CD4-positive, alpha-beta T cell treated with Interleukin-6 at 100 ng/mL for 8 hours (primary cell): Measurements from ENCODE around the gene C3AR1.
"Not testable (repeated sequence)": the region's sequence is repeated elsewhere in the genome, so short reads cannot be mapped to it uniquely, and the experiment has no call there.

Source experiments
- DNase-seq: peaks from one replicate; pipeline ENCODE4 v3.0.0-alpha.2; 2020; ENCODE audit warnings: mixed read lengths, low spot score

The C3AR1 gene

DNA sequence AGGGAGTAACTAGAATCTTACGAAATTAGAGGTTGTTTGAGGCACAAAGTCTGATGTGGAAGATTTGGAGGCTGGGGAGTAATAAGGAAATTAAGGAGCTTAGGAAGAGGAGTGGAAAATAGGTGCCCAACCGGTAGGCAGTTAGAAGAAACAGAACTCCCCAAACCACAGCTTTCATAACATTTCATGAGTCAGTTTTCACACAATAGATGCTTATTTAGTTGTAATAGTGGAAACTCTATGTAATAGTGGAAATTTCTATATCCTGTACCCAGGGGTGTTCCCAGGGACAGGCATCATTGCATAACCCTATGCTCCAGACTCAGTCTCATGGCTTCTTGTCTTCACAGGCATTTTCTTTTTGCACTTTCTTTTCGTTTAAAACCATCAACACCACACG, 8.3 kb downstream of the C3AR1 start:
- DNase-seq, result no peak

DNA sequence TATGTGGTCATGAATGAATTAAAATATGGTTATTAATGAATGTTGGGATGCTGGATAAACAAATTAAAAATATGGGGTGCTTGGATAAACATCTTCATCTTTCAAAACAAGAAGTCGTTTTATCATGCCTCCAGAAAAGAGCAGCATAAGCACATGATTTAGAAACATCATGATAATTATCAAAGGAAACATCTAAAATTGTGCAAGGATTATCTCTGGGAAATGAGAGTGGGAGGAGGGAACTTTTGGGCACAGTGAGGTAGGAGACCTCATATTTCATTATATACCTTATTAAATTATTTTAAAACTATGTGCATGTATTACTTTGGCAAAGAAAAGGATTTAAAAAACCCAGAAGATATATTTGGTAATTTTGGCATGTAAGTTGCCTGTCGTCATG, 8.9 kb downstream of the C3AR1 start:
- DNase-seq, result no peak

DNA sequence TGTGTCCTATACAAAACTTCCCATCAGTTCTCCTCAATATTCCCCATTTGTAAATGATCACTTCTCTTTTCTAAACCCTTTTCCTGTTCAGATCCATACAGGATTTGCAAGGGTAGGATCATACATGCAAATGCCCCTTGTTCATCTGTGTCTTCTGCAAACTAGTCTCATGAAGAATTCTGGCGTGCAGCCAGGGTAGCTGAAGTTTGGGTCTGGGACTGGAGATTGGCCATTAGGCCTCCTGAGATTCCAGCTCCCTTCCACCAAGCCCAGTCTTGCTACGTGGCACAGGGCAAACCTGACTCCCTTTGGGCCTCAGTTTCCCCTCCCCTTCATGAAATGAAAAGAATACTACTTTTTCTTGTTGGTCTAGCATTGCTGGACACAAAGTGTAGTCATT, 11.3 kb downstream of the C3AR1 start:
- no peak for DNase-seq

DNA sequence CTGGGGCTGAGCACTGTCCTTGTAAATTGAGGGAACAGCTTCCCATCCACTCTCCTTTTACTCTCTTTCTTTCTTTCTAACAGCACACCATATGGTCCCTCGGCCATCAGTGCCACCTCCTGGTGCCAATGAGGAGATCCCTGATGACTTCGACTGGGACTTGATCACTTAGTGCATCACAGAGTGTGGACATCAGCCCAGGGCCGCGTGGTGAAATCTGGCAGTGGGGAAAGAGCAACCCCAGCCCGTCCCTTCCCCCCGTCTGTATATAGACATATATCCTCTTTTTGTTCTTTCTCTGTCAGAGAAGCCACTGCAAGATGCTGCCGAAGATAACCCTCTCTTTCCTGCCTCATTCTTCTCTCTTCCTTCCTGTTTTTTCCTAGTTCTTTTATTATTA, 13.5 kb downstream of the C3AR1 start:
- no peak for DNase-seq

DNA sequence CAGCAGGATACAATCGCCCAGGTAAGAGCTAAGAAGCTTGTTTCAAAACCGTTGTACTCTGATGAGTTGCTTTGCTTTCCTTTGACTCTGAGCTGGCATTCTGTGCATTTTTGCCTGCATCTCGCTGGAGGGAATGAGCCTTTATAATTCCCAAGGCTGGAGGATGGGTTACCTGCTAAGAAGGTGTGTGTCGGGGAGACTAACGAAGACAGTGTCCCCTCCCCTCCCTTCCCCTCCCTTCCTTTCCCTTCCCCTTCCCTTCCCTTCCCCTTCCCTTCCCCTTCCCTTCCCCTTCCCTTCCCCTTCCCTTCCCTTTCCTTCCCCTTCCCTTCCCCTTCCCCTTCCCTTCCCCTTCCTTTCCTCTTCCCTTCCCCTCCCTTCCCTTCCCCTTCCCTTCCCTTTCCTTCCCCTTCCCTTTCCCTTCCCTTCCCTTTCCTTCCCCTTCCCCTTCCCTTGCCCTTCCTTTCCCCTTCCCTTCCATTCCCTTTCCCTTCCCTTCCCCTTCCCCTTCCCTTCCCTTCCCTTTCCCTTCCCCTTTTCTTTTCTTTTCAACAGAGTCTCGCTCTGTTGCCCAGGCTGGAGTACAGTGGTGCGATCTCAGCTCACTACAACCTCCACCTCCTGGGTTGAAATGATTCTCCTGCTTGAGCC, 15.4 kb downstream of the C3AR1 start:
- no peak for DNase-seq

DNA sequence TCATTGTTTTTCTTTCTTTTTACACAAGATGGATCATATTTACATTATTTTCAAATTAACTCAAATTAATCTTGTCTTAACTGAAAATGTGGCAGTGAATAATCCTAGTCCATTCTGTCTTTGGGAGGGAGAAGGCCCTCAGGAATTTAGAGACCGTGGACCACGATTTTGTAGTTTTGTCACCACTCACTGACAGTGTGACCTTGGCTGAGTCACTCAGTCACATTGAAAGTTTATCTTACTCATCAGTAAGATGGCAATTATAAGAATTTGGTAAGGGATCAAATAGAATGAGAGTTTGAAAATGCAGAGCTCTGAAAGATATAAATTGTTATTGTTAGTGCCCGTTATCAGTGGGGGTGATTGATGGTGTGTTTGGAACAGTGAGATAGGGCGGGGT, 17.3 kb downstream of the C3AR1 start:
- no peak for DNase-seq

DNA sequence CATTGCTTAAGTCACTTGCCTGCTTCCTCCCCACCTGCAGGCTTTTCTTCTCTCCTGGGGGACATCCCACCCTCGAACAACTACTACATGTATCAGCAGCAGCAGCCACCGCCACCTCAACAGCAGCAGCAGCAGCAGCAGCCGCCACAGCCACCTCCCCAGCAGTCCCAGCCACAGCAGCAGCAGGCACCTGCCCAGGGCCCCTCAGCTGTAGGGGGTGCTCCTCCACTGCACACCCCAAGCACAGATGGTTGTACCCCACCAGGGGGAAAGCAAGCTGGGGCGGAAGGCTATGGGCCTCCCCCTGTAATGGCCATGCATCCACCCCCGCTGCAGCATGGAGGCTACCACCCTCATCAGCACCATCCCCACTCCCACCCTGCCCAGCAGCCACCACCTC, 18.3 kb downstream of the C3AR1 start:
- no peak for DNase-seq

DNA sequence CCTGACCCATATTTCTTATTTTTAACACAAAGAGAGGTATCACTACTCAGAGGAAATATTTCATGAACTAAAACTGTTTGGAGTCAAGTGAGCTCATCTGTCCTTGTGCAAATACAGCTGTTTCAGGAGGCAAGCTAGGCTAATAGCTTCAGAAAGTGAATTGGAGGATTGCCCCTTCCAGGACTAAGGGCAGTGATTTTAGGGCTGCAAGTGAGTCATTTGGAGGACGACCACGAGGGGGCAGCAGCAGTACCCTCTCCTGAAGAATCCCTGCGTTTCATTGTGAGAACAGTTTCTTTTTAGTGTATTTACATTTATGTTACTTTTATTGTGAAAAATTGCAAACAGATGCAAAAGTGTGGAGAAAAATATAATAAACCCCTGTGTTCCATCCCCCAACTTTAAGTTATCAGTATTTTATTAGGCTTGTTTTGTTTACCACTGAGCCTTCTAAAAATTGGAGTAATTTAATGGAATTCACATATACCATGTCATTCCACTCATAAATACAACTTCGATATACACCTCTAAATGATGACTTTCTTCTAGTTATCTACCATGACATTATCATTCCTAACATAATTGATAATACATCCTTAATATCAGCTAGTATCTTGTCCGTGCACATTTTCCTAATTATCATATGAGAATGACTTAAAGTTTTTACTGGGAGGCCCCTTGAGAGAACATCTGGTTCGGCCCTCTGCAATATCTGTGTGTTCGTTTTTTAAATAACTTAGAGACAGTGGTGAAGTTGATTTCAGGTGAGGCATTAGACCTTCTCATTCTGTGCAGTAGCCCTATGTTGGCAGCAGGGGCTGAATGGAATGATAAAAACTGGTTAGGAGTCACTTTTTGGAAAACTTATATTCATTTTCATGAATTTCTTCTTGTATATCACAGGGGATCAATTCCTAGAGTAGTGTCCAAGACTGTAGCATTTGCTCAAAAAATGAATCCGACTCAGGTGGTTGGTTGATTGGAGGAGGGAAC, 19.9 kb downstream of the C3AR1 start:
- peak; percentile 79 for DNase-seq

DNA sequence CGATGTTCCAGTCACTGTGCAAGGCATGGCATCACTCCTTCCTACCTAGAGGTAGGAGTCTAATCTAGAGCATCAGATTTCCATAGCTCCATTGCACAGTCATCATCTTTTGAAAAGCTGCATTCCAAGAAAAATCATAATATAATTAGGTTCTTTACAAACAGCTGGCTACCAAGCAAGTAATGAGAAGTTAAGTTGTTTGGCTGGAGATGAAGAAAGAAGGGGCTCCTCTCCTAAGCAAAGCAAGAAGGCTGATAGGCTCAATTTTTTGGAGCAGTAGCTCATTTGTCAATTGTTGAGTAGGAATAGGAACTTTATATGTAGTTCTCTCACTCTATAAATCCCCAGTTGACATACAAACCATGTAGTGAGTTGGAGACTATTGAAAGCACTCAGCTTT, 25.4 kb downstream of the C3AR1 start:
- DNase-seq, result no peak

DNA sequence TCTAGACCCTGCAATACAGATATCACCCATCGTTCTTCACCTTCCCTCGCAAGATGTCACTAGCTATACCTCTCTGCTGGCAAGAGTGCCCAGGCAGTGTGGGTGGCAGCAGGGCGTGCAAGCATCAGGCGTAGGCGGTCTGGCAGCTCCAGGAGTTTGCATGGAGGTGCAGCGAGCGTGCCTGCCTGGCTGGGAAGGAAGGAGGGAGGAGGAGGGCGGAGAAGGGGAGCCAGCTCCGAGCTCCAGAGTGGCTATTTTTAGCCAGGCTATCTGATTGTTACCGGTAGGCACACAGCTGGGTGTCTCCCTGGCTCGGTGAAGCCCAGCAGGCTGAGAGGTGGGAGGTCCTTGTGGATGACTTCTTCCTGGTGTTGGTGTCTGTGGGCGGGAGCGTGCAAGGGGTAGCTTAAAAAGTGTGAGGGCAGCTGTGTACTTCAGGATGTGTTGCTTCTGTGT, 27.5 kb downstream of the C3AR1 start:
- DNase-seq, result peak; percentile 31

DNA sequence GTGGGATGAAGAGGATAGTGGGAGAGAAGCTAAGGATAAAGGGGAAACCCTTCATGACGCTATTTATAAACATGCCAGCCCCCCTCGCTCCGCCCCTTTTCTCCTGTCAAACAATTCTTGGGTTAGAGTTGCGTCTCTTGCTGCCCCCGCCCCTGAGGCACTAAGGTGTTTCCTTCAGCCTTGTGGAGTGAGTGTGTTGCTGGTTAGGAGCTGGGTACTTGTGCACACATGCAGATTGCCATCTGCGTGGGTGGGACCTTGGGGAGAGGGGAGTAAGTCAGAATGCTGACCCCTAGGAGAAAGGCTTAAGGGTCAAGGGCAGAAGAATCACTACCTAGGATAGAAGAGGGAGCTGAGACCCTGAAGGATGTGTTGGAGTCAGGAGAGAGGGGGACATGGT, 28.2 kb downstream of the C3AR1 start:
- no peak for DNase-seq

DNA sequence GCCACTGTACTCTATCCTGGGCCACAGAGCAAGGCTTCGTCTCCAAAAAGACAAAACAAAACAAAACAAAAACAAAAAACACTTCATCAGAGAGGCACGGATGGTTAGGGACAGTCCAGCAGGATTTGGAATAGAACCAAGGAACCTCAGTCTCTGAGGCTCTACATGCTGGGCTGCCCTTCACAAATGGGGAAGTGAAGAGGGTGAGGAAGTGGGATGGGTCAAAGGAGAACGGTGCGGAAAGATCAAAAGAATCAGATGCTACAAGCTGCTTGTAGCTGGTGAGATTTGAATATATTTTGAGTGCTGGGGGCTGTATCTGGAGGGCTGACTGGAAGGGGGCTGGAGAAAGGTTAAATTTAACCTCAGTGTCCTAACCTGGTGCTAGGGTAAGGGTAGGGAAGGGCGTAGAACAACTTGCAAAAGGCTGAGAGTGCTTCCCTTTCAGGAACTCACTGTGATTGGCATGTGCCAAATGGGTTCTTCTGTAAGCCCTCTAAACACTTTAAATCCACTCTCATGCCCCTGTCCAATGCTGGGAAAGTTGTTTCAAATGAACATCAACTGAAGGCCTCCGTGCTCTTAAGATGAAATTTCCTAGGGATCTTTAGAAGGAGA, 29.0 kb downstream of the C3AR1 start:
- DNase-seq, result peak; percentile 13

DNA sequence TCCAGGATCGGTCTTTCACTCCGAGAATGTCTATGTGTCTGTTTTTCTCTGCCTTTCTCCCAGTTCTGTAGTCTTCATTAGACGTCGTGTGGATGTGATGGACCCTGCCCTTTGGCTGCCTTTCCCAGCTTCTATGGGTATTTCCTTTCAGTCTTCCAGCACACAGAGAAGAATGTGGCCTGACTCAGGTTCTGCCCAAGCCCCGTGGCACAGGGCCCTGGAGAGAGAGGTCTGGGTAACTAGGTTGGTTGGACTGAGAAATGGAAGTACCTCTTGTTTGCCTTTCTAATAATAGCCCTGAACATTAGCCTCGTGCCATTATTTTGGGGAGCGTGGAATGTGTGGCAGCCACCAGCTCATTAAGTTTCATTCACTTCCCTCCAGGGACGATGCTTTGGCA, 29.8 kb downstream of the C3AR1 start:
- DNase-seq, result no peak

DNA sequence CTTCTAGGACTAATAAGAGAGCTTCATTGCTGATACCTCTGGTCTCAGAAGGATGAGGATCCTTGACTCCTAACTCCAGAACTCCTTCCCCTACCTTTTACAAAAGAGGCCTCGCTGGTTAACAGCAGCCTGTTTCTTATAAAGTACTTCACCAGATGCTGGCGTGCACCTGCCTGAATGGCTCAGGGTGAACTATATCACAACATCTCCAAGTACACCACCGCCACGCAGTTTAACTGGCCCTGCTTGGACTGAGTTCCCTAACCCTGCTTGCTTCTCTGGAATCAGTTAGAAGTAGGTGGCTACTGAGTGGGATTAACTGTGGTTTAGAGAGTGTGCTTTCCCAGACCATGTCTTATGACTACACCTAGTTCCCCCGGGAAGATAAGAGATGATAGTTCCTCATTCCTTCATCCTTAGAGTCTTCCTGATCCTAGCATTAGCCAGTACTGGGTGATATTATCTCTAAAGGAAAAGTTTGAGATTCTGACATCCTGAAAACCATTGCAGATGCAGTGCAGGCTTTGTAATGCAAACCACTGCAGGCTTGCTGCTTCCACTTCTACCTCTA, 30.6 kb downstream of the C3AR1 start:
- DNase-seq, result no peak

DNA sequence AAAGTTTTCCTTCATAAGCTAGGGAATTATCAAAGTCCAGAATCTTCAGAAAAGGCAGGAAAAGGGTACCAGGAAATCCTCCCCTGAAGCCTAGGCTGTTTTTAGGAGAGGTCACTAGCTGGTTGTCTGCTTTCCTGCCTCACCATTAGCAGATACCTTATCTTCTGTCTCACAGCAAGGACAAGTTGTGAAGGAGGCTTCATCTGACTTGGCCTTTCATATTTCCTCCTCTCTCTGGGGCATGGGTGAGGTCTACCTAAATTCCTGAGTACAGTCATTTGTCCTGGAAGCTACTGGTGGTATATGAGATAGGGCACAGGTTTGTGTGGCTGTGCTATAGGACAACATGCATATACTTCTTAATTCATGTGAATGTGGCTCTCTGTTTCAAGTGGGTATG, 31.4 kb downstream of the C3AR1 start:
- no peak for DNase-seq

DNA sequence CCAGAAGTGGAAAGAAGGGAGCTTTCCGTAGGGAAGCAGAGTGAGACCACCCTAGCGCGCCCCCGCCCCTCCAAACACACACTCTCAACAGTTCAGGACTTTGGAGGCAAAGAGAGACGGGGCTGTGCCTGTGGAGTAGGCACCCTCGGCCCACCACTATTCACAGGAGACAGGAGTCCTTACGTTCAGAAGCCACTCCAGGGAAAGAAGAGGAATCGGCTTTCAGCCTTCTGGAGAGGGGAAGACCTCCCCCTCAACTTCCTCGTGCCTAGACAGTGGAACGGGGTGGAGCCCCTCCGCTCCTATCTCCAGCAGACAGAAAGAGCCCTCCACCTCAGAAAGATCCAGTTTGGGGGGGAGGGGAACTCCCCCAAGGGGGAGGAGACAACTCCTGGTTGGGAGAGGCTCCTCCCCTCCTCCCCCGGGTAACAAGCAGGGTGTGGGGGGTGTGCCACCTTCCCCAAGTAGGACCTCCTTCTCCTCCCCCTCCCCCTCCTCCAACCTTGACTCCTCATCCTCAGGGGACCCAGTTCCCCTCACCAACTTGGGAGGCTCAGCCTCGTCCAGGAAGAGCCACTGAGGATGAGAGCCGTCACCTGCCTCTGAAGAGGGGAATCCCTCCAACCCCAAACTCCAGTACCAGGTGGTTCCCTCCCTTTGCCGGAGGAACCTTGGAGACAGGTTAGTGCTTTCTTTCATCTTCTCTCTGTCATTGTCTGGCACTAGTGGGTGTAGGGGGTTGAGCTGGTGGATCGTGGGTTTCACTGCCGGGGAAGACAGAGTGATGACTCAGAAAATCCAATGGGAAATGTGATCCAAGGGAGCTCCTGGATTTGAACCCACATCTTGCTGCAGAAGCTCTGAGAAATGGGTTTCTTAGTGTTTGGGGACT, 32.8 kb downstream of the C3AR1 start:
- DNase-seq, result peak; percentile 44

DNA sequence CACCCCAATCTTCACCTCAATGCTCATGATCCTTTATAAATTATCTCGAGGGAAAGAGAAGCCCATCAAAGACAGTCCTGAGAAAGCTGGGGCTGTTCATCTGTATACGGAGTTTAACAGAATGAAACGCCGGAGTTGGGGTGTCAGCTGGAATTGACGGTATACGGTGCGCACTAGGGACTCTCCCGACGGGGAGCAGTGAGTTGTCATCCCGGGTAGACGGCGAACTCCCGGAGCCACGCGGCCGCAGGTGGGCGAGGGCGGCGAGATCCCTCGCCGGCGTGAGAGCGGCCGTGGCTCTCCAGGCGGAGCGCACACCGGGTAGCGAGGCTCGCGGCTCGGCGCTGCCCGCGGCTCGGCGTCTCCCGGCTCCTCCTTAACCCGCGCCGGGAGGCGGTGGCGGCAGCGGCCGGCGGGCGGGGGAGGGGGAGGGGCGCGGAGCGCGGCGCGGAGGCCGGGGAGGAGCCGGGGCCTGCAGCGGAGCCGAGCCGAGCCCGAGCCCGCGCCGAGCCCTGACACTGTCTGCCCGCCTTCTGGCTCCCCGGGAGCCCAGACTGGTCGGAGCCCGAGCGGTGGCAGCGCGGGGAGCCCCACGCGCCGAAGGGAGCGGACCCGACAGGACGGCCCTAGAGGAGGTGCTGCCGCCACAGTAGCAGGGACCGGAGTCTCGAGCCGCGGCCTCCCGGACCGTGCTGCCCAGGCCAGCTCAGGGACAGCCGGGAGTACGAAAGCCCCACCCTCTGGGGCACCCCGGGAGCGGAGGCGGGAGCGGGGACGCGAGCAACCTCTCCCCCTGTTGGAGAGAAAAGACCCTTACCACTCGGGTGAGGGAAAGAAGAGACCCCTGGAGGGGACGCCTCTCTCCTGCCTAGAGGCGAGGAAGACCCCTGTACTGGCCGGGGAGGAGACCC, 33.7 kb downstream of the C3AR1 start, which contains the start of gene FOXJ2:
Gene FOXJ2 (plus strand): TSS at position 475 of the 911 bp plus-strand sequence. CDS start 7,117 bp downstream, outside the sequence.
- DNase-seq, result peak; percentile 83

DNA sequence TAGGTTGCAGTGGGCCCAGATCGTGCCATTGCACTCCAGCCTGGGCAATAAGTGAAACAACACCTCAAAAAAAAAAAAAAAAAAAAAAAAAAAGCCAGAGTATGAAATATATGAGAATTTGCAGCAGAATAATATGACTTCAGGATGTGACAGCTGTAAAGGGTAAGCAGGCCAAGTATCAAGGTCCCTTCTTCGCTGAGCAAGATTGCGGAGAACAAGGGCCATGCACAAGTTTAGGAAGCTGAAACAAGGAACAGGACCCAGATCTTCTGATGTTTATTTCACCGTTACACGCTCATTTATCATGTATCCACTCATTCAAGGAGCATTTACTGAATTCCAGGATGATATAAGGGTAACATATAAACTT, 34.3 kb downstream of the C3AR1 start:
- DNase-seq, result no peak

DNA sequence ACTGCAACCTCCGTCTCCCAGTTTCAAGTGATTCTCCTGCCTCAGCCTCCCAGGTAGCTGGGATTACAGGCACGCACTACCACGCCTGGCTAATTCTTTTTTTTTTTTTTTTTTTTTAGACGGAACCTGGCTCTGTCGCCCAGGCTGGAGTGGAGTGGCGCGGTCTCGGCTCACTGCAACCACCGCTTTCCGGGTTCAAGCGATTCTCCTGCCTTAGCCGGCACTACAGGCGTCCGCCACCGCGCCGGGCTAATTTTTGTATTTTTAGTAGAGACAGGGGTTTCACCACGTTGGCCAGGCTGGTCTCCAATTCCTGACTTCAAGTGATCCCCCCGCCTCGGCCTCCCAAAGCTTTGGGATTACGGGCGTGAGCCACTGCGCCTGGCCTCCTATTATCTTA, 35.1 kb downstream of the C3AR1 start:
- not testable (repeated sequence) for DNase-seq

DNA sequence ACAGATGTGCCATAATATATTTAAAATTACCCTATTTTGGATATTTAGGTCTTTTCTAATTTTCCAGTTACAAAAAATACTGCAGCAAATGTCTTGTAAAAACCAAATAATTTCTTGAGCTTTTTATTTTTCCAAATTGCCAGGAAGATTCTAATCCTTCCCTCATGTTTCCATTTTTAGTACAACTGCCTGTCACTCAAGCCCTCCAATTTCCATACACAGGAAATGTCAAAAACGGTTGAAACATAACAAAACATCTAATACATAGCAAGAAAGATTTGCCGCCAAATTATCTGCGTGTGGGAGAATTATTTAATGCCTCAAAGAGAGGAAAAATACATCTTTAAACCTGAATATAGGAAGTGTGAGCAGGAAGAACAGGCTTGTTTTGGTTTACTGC, 36.0 kb downstream of the C3AR1 start:
- DNase-seq, result no peak
